CD4-positive, alpha-beta T cell treated with Interleukin-4 for 4 hours (primary cell): ENCODE results near the gene TMEM150A.
A peak's percentile ranks its signal among the peaks of the same experiment; 100 is the strongest.
"Not testable (repeated sequence)": the region's sequence is repeated elsewhere in the genome, so short reads cannot be mapped to it uniquely, and the experiment has no call there.

ENCODE experiments used
- DNase-seq: peaks from one replicate; pipeline ENCODE4 v3.0.0-alpha.2; 2020

TMEM150A gene

GRCh38 chr2:85602476-85603234 is at the start of gene TMEM150A:
TMEM150A (minus strand) TSS chr2:85602698; CDS start chr2:85601948, 750 bp downstream.
- DNase-seq, result peak; percentile 89

- DNase-seq, result no peak
These were observed 49.6 kb upstream of the TMEM150A start for GRCh38 chr2:85652056-85652455.

- DNase-seq, result no peak
These were observed 48.6 kb upstream of the TMEM150A start for GRCh38 chr2:85651097-85651496.

GRCh38 chr2:85650456-85650855 is 48.0 kb upstream of the TMEM150A start:
- DNase-seq, result no peak

- no peak for DNase-seq
These were observed 47.0 kb upstream of the TMEM150A start for GRCh38 chr2:85649201-85650190.

GRCh38 chr2:85648619-85649018 is 46.1 kb upstream of the TMEM150A start:
- no peak for DNase-seq

- no peak for DNase-seq
These were observed 45.5 kb upstream of the TMEM150A start for GRCh38 chr2:85647823-85648526.

GRCh38 chr2:85646166-85646565 is 43.7 kb upstream of the TMEM150A start:
- DNase-seq, result no peak

- no peak for DNase-seq
These were observed 42.4 kb upstream of the TMEM150A start for GRCh38 chr2:85644909-85645308.

- DNase-seq, result peak; percentile 24
These were observed 40.2 kb upstream of the TMEM150A start for GRCh38 chr2:85642725-85643124.

- no peak for DNase-seq
These were observed 33.1 kb upstream of the TMEM150A start for GRCh38 chr2:85635636-85636035.

GRCh38 chr2:85635011-85635410 is 32.5 kb upstream of the TMEM150A start:
- no peak for DNase-seq

- no peak for DNase-seq
These were observed 28.8 kb upstream of the TMEM150A start for GRCh38 chr2:85631316-85631715.

- DNase-seq, result peak; percentile 21
These were observed 26.2 kb upstream of the TMEM150A start for GRCh38 chr2:85628658-85629057.

GRCh38 chr2:85623991-85624390 is 21.5 kb upstream of the TMEM150A start:
- DNase-seq, result no peak

- DNase-seq, result no peak
These were observed 18.8 kb upstream of the TMEM150A start for GRCh38 chr2:85621338-85621737.

- no peak for DNase-seq
These were observed 17.1 kb upstream of the TMEM150A start for GRCh38 chr2:85619617-85620016.

GRCh38 chr2:85617723-85618122 is 15.2 kb upstream of the TMEM150A start:
- not testable (repeated sequence) for DNase-seq

- DNase-seq, result no peak
These were observed 12.9 kb upstream of the TMEM150A start for GRCh38 chr2:85615413-85615728.

GRCh38 chr2:85614757-85615156 is 12.3 kb upstream of the TMEM150A start:
- not testable (repeated sequence) for DNase-seq

- no peak for DNase-seq
These were observed 11.4 kb upstream of the TMEM150A start for GRCh38 chr2:85613717-85614515.
